ENCODE data around the gene GHRL.

Gene GHRL

GRCh38 chr3:10292505-10293419, at the start of gene GHRL:
GHRL (minus strand) TSS chr3:10292947; CDS start chr3:10290180, 2,767 bp downstream.
- FAIRE-seq (no peak), DNase-seq (ENCODE audit: insufficient read length, low spot score) (no peak)
- TF ChIP-seq POLR2A (IDR thresholded peaks at IDR 0.05; ENCODE audit: low read depth, low read length): no peak

GRCh38 chr3:10341901-10342398, 49.2 kb upstream of the GHRL start:
- DNase-seq (ENCODE audit: insufficient read length, low spot score): no peak
- FAIRE-seq: no peak
- TF ChIP-seq POLR2A (IDR thresholded peaks at IDR 0.05; ENCODE audit: low read depth, low read length): no peak

GRCh38 chr3:10340476-10340875, 47.7 kb upstream of the GHRL start:
- TF ChIP-seq POLR2A (IDR thresholded peaks at IDR 0.05; ENCODE audit: low read depth, low read length): no peak
- FAIRE-seq: no peak
- DNase-seq (ENCODE audit: insufficient read length, low spot score): no peak

- DNase-seq (ENCODE audit: insufficient read length, low spot score) (no peak), FAIRE-seq (no peak)
- TF ChIP-seq POLR2A (IDR thresholded peaks at IDR 0.05; ENCODE audit: low read depth, low read length): no peak
These were observed 47.3 kb upstream of the GHRL start for GRCh38 chr3:10340046-10340445.

- TF ChIP-seq POLR2A (IDR thresholded peaks at IDR 0.05; ENCODE audit: low read depth, low read length): no peak
- FAIRE-seq: no peak
- DNase-seq (ENCODE audit: insufficient read length, low spot score): no peak
These were observed 46.7 kb upstream of the GHRL start for GRCh38 chr3:10339376-10339955.

- TF ChIP-seq POLR2A (IDR thresholded peaks at IDR 0.05; ENCODE audit: low read depth, low read length): no peak
- DNase-seq (ENCODE audit: insufficient read length, low spot score): no peak
- FAIRE-seq: no peak
These were observed 46.0 kb upstream of the GHRL start for GRCh38 chr3:10338591-10339353.

GRCh38 chr3:10338164-10338470, 45.4 kb upstream of the GHRL start:
- FAIRE-seq: no peak
- DNase-seq (ENCODE audit: insufficient read length, low spot score): no peak
- no peak for TF ChIP-seq POLR2A (IDR thresholded peaks at IDR 0.05; ENCODE audit: low read depth, low read length)

GRCh38 chr3:10337323-10338163, 44.8 kb upstream of the GHRL start:
- no peak for TF ChIP-seq POLR2A (IDR thresholded peaks at IDR 0.05; ENCODE audit: low read depth, low read length)
- no peak for DNase-seq (ENCODE audit: insufficient read length, low spot score)
- no peak for FAIRE-seq

GRCh38 chr3:10336761-10337160, 44.0 kb upstream of the GHRL start:
- DNase-seq (ENCODE audit: insufficient read length, low spot score): no peak
- no peak for FAIRE-seq
- TF ChIP-seq POLR2A (IDR thresholded peaks at IDR 0.05; ENCODE audit: low read depth, low read length): no peak

GRCh38 chr3:10335871-10336622, 43.3 kb upstream of the GHRL start:
- no peak for TF ChIP-seq POLR2A (IDR thresholded peaks at IDR 0.05; ENCODE audit: low read depth, low read length)
- DNase-seq (ENCODE audit: insufficient read length, low spot score) (no peak), FAIRE-seq (no peak)

- TF ChIP-seq POLR2A (IDR thresholded peaks at IDR 0.05; ENCODE audit: low read depth, low read length): no peak
- DNase-seq (ENCODE audit: insufficient read length, low spot score) (no peak), FAIRE-seq (no peak)
These were observed 42.5 kb upstream of the GHRL start for GRCh38 chr3:10335190-10335738.

- DNase-seq (ENCODE audit: insufficient read length, low spot score) (no peak), FAIRE-seq (no peak)
- TF ChIP-seq POLR2A (IDR thresholded peaks at IDR 0.05; ENCODE audit: low read depth, low read length): no peak
These were observed 41.7 kb upstream of the GHRL start for GRCh38 chr3:10334459-10334858.
